ENCODE results near the gene DHRS2. TPM values are rescaled to one million over a fixed set of nuclear protein-coding genes. Genes with fewer than 3 reads are reported as not detected.
A peak's percentile ranks its signal among the peaks of the same experiment; 100 is the strongest.

The DHRS2 gene
- total and polyA plus RNA-seq, 4 experiments from 2014 or later, result not detected

DNA sequence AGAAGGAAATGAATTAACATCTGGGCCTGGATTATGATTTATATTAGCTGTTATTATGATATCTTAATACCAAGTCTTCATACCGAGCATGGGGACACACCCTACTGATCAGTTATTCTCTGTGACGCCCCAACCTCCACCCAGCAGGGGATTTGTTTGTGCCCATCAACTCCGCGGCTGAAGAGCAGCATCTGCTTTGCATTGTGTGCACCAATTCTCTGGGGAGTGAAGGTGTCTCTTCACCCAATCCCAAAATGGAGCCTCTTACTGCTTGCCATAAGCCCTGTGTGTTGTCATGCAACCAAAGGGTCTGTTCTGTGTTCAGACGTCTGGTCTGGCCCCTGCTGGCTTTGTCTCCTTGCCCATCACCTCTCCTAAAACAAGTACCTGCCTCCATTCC, 25.4 kb downstream of the DHRS2 start:
- H3K27ac ChIP-seq (ENCODE audit: low read depth, low read length), result no peak overlapping the region
- H3K4me1 Mint-ChIP-seq, result peaks cover 0 to 5% (median 4%) of the 10 kb centered on the region in 4 donors
- H3K27me3 ChIP-seq (ENCODE audit: insufficient read depth, low read length), result no peaks in the 10 kb centered on the region
- ChIA-PET POLR2A (ENCODE audit: partially characterized antibody) (no interaction called here), CTCF (ENCODE audit: partially characterized antibody) (no interaction called here)
- no peaks in the 10 kb centered on the region for H3K36me3 Mint-ChIP-seq
- H3K36me3 ChIP-seq (ENCODE audit: insufficient read depth, low read length), result no peaks in the 10 kb centered on the region
- no peaks in the 10 kb centered on the region for H3K9me3 ChIP-seq (ENCODE audit: control insufficient read depth in 1 of 2, low read length in 2 of 2)
- no peak for DNase-seq
- intact Hi-C loops (cut with micrococcal nuclease), result no loop called here
- no peak overlapping the region for H3K4me3 ChIP-seq (ENCODE audit: low read length in 2 of 2)
- H3K27ac Mint-ChIP-seq, result no peak overlapping the region
- H3K27me3 Mint-ChIP-seq, result peaks cover 5 to 10% of the 10 kb centered on the region in 2 donors
- no peaks in the 10 kb centered on the region for H3K9me3 Mint-ChIP-seq
- no peaks in the 10 kb centered on the region for H3K4me1 ChIP-seq (ENCODE audit: insufficient read depth, low read length)
- no peak overlapping the region for H3K4me3 Mint-ChIP-seq

DNA sequence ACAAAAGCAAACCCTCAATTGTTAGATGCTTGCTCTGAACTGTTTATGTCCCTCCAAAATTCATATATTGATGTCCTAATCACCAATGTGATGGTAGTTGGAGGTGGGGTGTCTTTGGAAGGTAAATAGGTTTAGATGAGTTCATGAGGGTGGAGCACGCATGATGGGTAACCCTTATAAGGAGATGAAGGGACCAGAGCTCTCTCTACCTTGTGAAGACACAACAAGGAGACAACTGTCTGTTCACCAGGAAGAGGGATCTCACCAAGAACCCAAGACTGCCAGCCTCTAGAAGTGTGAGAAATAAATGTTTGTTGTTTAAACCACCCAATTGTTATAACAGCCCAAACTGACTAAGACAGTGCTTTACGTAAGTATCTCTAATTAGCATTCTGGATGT, 27.0 kb downstream of the DHRS2 start:
- Histone ChIP-seq H3K36me3 (ENCODE audit: insufficient read depth, low read length) (no peaks in the 10 kb centered on the region), H3K9me3 (ENCODE audit: control insufficient read depth in 1 of 2, low read length in 2 of 2) (no peaks in the 10 kb centered on the region), H3K27me3 (ENCODE audit: insufficient read depth, low read length) (no peaks in the 10 kb centered on the region), H3K27ac (ENCODE audit: low read depth, low read length) (no peak overlapping the region), H3K4me3 (ENCODE audit: low read length in 2 of 2) (no peak overlapping the region), H3K4me1 (ENCODE audit: insufficient read depth, low read length) (no peaks in the 10 kb centered on the region)
- Mint-ChIP-seq H3K4me1 (peaks cover 0 to 5% (median 4%) of the 10 kb centered on the region in 4 donors), H3K36me3 (no peaks in the 10 kb centered on the region), H3K4me3 (no peak overlapping the region), H3K9me3 (no peaks in the 10 kb centered on the region), H3K27ac (peak overlapping the region in 2 of 7 donors; percentile 9 to 21), H3K27me3 (peaks cover 5 to 14% of the 10 kb centered on the region in 2 donors)
- POLR2A ChIA-PET (ENCODE audit: partially characterized antibody), result no interaction called here
- intact Hi-C loops (cut with micrococcal nuclease), result no loop called here
- CTCF ChIA-PET (ENCODE audit: partially characterized antibody), result interaction anchor here (1.1 kb wide), 1 partner anchor 31 kb away, joined by 5 read pairs; no protein-coding TSS in a partner anchor
- no peak for DNase-seq

DNA sequence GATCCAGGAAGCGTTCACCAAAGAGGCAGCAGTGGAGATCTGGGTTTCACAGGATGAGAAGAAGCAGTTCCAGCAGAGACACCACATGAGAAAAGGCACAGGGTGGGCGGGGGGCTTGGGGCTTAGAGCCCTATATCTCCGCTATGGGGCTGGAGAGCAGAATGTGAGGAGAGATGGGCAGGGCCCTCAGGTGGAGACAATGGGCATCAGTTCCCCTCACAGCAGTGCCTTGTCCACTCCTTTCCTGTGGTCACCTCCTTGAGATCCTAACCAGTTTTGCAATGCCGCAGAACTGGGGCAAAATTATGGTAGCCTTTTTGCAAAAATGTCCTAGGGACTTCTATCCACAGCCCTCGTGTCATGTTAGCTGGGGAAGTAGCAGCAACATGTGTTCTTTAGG, 27.5 kb downstream of the DHRS2 start:
- ChIA-PET CTCF (ENCODE audit: partially characterized antibody) (no interaction called here), POLR2A (ENCODE audit: partially characterized antibody) (no interaction called here)
- DNase-seq, result no peak
- H3K4me3 ChIP-seq (ENCODE audit: low read length in 2 of 2), result no peak overlapping the region
- no peaks in the 10 kb centered on the region for H3K9me3 ChIP-seq (ENCODE audit: control insufficient read depth in 1 of 2, low read length in 2 of 2)
- Mint-ChIP-seq H3K27ac (no peak overlapping the region), H3K4me3 (no peak overlapping the region), H3K36me3 (no peaks in the 10 kb centered on the region), H3K9me3 (no peaks in the 10 kb centered on the region), H3K4me1 (peaks cover 0 to 5% (median 4%) of the 10 kb centered on the region in 4 donors), H3K27me3 (peaks cover 2 to 14% of the 10 kb centered on the region in 2 donors)
- no peaks in the 10 kb centered on the region for H3K4me1 ChIP-seq (ENCODE audit: insufficient read depth, low read length)
- no peaks in the 10 kb centered on the region for H3K27me3 ChIP-seq (ENCODE audit: insufficient read depth, low read length)
- intact Hi-C loops (cut with micrococcal nuclease), result no loop called here
- H3K36me3 ChIP-seq (ENCODE audit: insufficient read depth, low read length), result no peaks in the 10 kb centered on the region
- H3K27ac ChIP-seq (ENCODE audit: low read depth, low read length), result no peak overlapping the region

DNA sequence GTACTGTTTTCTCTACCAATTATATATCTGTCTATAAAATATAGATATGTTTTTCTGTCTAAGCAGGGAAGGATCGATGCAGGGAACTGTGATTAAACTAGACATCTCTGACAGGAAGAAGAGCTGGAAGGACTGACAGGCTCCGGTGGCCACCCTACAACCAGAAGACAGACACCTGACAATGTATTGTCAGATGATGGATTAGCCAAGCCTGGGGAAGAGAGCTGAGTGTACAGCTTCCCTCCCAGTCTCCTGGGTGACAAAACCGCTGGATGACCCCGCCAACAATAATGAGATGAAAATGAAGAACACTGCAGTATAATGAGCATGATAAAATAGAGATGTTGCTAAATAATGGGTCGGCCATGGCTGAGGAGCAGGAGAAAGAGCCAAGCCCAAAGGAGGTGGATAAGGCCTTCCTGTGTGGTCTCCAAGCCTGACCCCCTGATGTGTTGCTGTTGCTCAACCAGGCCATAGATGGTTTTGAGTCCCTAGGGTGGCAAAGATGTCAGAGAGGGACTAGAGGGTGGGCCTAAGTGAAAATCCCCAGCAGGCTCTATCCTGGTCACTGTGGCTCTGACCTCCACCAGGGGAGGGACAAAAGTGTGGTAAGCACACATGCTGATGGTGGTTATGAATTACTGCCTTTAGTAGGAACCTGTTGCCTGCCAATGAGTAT, 28.2 kb downstream of the DHRS2 start:
- H3K27me3 Mint-ChIP-seq, result peaks cover 2 to 10% of the 10 kb centered on the region in 2 donors
- no peak for DNase-seq
- no peak overlapping the region for H3K27ac Mint-ChIP-seq
- no peak overlapping the region for H3K27ac ChIP-seq (ENCODE audit: low read depth, low read length)
- H3K9me3 Mint-ChIP-seq, result no peaks in the 10 kb centered on the region
- ChIA-PET CTCF (ENCODE audit: partially characterized antibody) (no interaction called here), POLR2A (ENCODE audit: partially characterized antibody) (no interaction called here)
- H3K9me3 ChIP-seq (ENCODE audit: control insufficient read depth in 1 of 2, low read length in 2 of 2), result no peaks in the 10 kb centered on the region
- peaks cover 0 to 5% (median 4%) of the 10 kb centered on the region in 4 donors for H3K4me1 Mint-ChIP-seq
- intact Hi-C loops (cut with micrococcal nuclease), result no loop called here
- no peaks in the 10 kb centered on the region for H3K27me3 ChIP-seq (ENCODE audit: insufficient read depth, low read length)
- no peak overlapping the region for H3K4me3 ChIP-seq (ENCODE audit: low read length in 2 of 2)
- no peak overlapping the region for H3K4me3 Mint-ChIP-seq
- H3K4me1 ChIP-seq (ENCODE audit: insufficient read depth, low read length), result no peaks in the 10 kb centered on the region
- no peaks in the 10 kb centered on the region for H3K36me3 ChIP-seq (ENCODE audit: insufficient read depth, low read length)
- no peaks in the 10 kb centered on the region for H3K36me3 Mint-ChIP-seq

DNA sequence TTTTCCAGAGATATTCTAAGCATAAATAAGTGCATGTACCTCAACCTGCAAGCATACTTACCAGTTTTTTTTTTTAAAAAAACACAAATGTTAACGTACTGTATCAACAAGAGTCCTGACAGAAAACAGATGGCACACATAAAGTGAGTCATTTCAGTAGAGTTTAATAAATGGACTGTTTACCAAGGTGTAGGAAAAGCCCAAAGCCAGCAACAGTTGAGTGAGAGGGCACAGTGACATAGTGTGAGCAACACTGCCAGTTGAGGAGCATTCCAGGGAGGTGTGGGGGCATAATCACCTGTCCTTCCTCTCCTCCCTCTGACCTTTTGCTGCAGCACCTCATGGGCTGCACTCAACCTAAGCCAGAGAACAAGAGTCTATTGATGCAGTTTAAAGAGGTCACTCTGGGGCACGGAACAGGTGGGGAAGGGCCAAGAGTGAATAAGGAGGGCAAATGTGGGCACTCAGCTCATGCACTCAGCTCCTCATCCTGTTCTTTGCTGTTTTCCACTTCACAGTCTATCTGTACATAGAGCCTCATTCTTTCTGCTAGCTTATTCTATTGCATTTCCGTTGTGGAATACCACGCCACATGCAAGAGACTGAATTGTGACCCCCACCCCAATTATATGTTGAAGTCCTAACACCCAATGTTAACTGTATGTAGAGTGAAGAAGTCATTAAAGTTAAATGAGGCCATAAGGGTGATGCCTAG, 29.3 kb downstream of the DHRS2 start:
- H3K9me3 ChIP-seq (ENCODE audit: control insufficient read depth in 1 of 2, low read length in 2 of 2), result no peaks in the 10 kb centered on the region
- no peaks in the 10 kb centered on the region for H3K36me3 Mint-ChIP-seq
- no peak overlapping the region for H3K4me3 ChIP-seq (ENCODE audit: low read length in 2 of 2)
- peaks cover 0 to 2% (median 2%) of the 10 kb centered on the region in 4 donors for H3K4me1 Mint-ChIP-seq
- intact Hi-C loops (cut with micrococcal nuclease), result no loop called here
- H3K27ac Mint-ChIP-seq, result no peak overlapping the region
- H3K27me3 Mint-ChIP-seq, result peaks cover 0 to 7% of the 10 kb centered on the region in 2 donors
- no peaks in the 10 kb centered on the region for H3K36me3 ChIP-seq (ENCODE audit: insufficient read depth, low read length)
- H3K9me3 Mint-ChIP-seq, result no peaks in the 10 kb centered on the region
- no peak for DNase-seq
- H3K27ac ChIP-seq (ENCODE audit: low read depth, low read length), result no peak overlapping the region
- H3K4me1 ChIP-seq (ENCODE audit: insufficient read depth, low read length), result no peaks in the 10 kb centered on the region
- no peaks in the 10 kb centered on the region for H3K27me3 ChIP-seq (ENCODE audit: insufficient read depth, low read length)
- POLR2A ChIA-PET (ENCODE audit: partially characterized antibody), result no interaction called here
- H3K4me3 Mint-ChIP-seq, result no peak overlapping the region
- CTCF ChIA-PET (ENCODE audit: partially characterized antibody), result interaction anchor here (0.6 to 4.8 kb wide), 9 partner anchors 14 to 260 kb away, joined by 3 to 27 read pairs (median 4); no protein-coding TSS in a partner anchor

DNA sequence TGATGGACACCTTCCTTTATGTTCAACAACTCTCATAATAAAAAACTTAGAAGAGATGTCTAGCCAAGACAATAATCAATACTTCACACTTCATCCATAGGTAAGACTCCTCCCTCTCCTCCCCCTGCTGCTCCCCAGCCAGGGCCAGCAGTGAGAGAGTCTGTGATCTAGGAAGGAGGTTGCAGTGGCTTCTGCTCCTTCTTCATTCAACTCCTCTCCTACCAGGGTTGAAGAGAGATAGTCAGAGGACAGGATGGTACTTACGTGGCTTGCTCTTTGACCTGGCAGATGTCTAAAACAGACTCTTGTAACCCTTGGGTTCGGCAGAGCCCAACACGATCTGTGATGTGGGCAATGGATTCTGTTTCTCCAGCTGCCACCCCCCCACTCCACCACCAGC, 31.0 kb downstream of the DHRS2 start:
- CTCF ChIA-PET (ENCODE audit: partially characterized antibody), result interaction anchor here (0.8 to 4.8 kb wide), 6 partner anchors 11 to 287 kb away, joined by 3 to 27 read pairs (median 3); partner anchors contain the start of gene DHRS4
- H3K4me1 Mint-ChIP-seq, result no peaks in the 10 kb centered on the region
- intact Hi-C loops (cut with micrococcal nuclease), result no loop called here
- no peaks in the 10 kb centered on the region for H3K36me3 Mint-ChIP-seq
- no peaks in the 10 kb centered on the region for H3K9me3 Mint-ChIP-seq
- POLR2A ChIA-PET (ENCODE audit: partially characterized antibody), result no interaction called here
- H3K4me3 ChIP-seq (ENCODE audit: low read length in 2 of 2), result no peak overlapping the region
- H3K9me3 ChIP-seq (ENCODE audit: control insufficient read depth in 1 of 2, low read length in 2 of 2), result no peaks in the 10 kb centered on the region
- H3K27ac Mint-ChIP-seq, result no peak overlapping the region
- H3K36me3 ChIP-seq (ENCODE audit: insufficient read depth, low read length), result no peaks in the 10 kb centered on the region
- H3K4me3 Mint-ChIP-seq, result no peak overlapping the region
- no peak for DNase-seq
- H3K4me1 ChIP-seq (ENCODE audit: insufficient read depth, low read length), result no peaks in the 10 kb centered on the region
- H3K27me3 Mint-ChIP-seq, result peaks cover 0 to 6% of the 10 kb centered on the region in 2 donors
- no peaks in the 10 kb centered on the region for H3K27me3 ChIP-seq (ENCODE audit: insufficient read depth, low read length)
- no peak overlapping the region for H3K27ac ChIP-seq (ENCODE audit: low read depth, low read length)

DNA sequence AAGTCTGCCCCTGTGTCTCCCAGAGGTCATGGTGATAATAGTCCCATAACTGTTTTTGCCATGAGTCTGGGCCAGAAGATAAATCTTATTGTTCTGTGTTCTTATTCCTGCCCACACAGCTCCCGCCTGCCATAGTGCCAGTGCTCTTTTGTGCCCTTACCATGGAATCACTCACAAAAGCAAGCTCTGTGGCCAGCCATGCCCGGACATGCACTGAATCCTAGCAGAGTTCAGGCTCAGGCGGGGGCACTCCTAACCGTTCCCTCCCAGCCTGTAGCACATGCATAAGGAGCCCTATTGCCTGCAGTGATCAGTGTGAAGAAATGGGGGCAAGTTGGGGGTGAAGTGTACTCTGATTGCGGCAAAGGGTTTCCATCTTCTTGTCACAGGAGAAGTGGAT, 33.3 kb downstream of the DHRS2 start:
- CTCF ChIA-PET (ENCODE audit: partially characterized antibody), result interaction anchor here (0.7 to 4.8 kb wide), 2 partner anchors 9 to 38 kb away, joined by 3 to 27 read pairs; no protein-coding TSS in a partner anchor

More for the DNA sequence above, 33.3 kb downstream of the DHRS2 start:
- no peak overlapping the region for H3K27ac ChIP-seq (ENCODE audit: low read depth, low read length)
- Mint-ChIP-seq H3K27me3 (peaks cover 1 to 5% of the 10 kb centered on the region in 2 donors), H3K36me3 (no peaks in the 10 kb centered on the region), H3K4me1 (no peaks in the 10 kb centered on the region), H3K9me3 (no peaks in the 10 kb centered on the region), H3K27ac (no peak overlapping the region), H3K4me3 (no peak overlapping the region)
- H3K9me3 ChIP-seq (ENCODE audit: control insufficient read depth in 1 of 2, low read length in 2 of 2), result no peaks in the 10 kb centered on the region
- POLR2A ChIA-PET (ENCODE audit: partially characterized antibody), result no interaction called here
- no peak for DNase-seq
- H3K4me3 ChIP-seq (ENCODE audit: low read length in 2 of 2), result no peak overlapping the region
- H3K36me3 ChIP-seq (ENCODE audit: insufficient read depth, low read length), result no peaks in the 10 kb centered on the region
- intact Hi-C loops (cut with micrococcal nuclease), result no loop called here
- no peaks in the 10 kb centered on the region for H3K4me1 ChIP-seq (ENCODE audit: insufficient read depth, low read length)
- H3K27me3 ChIP-seq (ENCODE audit: insufficient read depth, low read length), result no peaks in the 10 kb centered on the region

All from CD4-positive, alpha-beta memory T cell (primary cell).